Cardiac muscle cell (in vitro differentiated cells and primary cell): Measurements from ENCODE around the gene SDK2. TPM values are rescaled to one million over a fixed set of nuclear protein-coding genes. Genes with fewer than 3 reads are reported as not detected.

Source experiments
- DNase-seq, 2 donors: peaks; one replicate each; pipeline versions ENCODE4 v3.0.0 to v3.0.0-alpha.2; 2010 to 2017; ENCODE audit warnings: low read depth in 1 of 2, low spot score in 1 of 2
- H3K27ac ChIP-seq: fragments of 200-600 bp; sonication (generic); 2 replicates; pipeline ENCODE4 v1.5.1; 2016
- H3K27me3 ChIP-seq: fragments of 200-600 bp; sonication (generic); 2 replicates; pipeline ENCODE4 v1.6.0; 2016; ENCODE audit warnings: control low read depth
- H3K36me3 ChIP-seq: fragments of 200-600 bp; sonication (generic); 2 replicates; pipeline ENCODE4 v1.5.1; 2016; ENCODE audit warnings: control low read depth
- H3K4me1 ChIP-seq: fragments of 200-600 bp; sonication (generic); 2 replicates; pipeline ENCODE4 v1.8.1; 2017; ENCODE audit warnings: low read depth, mild to moderate bottlenecking, mixed run types
- H3K4me3 ChIP-seq: fragments of 200-600 bp; sonication (generic); 2 replicates; pipeline ENCODE4 v1.5.1; 2016; ENCODE audit warnings: mild to moderate bottlenecking
- H3K9me3 ChIP-seq: fragments of 200-600 bp; sonication (generic); 2 replicates; pipeline ENCODE4 v1.5.1; 2017; ENCODE audit warnings: low read depth, mild to moderate bottlenecking, control low read depth
- polyA plus RNA-seq: library from polyadenylated mRNA; unstranded; fragments of >200 nt; fragmentation: Nextera tagmentation; extraction: Ambion mirVana; gene quantifications from 2 replicates; pipeline ENCODE4 v1.2.1, GENCODE V29; 2016
- total RNA-seq: library from RNA; depleted of rRNA; stranded (reverse); fragments of >200 nt; gene quantifications from 2 replicates; pipeline ENCODE4 v1.2.3, GENCODE V29; 2016
- TF ChIP-seq, protein P1 (sequence below): IDR thresholded peaks from 2 replicates; pipeline ENCODE4 v1.5.1; 2012; ENCODE audit warnings: low read depth, mild to moderate bottlenecking, low read length

The SDK2 gene
- total and polyA plus RNA-seq, 2 experiments from 2014 or later: 11.8 to 46.8 TPM

DNA sequence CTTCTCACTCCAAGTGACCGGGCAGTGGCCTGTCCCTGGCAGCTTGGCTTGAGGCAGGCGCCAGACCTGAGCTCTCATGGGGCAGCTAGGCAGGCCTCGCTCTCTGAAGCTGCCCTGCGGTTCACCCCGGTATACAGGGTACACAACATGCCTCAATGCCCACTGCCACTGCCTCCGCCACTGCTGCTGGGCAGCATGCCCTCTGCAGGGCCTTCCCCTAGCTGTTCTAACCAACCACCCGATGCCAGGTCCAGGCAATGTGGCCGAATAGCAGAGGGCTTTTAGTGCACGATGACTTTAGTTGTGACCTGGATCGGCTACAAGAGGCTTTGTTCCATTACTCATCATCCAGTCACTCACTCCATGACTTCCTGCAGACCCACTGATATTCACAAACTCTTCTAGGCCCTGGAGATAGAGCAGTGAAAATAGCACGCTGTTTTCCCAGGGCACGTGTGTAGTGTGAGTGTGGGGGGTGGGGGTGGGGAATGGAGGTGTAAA is 352.2 kb downstream of the SDK2 start:
- Histone ChIP-seq H3K4me3 (no peak overlapping the region), H3K27ac (peak overlapping the region; percentile 66), H3K4me1 (peaks cover 17% of the 10 kb centered on the region), H3K9me3 (no peaks in the 10 kb centered on the region), H3K27me3 (no peaks in the 10 kb centered on the region), H3K36me3 (no peaks in the 10 kb centered on the region)
- DNase-seq: peak in 1 of 2 donors; percentile 45
- TF ChIP-seq, protein P1, sequence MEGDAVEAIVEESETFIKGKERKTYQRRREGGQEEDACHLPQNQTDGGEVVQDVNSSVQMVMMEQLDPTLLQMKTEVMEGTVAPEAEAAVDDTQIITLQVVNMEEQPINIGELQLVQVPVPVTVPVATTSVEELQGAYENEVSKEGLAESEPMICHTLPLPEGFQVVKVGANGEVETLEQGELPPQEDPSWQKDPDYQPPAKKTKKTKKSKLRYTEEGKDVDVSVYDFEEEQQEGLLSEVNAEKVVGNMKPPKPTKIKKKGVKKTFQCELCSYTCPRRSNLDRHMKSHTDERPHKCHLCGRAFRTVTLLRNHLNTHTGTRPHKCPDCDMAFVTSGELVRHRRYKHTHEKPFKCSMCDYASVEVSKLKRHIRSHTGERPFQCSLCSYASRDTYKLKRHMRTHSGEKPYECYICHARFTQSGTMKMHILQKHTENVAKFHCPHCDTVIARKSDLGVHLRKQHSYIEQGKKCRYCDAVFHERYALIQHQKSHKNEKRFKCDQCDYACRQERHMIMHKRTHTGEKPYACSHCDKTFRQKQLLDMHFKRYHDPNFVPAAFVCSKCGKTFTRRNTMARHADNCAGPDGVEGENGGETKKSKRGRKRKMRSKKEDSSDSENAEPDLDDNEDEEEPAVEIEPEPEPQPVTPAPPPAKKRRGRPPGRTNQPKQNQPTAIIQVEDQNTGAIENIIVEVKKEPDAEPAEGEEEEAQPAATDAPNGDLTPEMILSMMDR: no peak

DNA sequence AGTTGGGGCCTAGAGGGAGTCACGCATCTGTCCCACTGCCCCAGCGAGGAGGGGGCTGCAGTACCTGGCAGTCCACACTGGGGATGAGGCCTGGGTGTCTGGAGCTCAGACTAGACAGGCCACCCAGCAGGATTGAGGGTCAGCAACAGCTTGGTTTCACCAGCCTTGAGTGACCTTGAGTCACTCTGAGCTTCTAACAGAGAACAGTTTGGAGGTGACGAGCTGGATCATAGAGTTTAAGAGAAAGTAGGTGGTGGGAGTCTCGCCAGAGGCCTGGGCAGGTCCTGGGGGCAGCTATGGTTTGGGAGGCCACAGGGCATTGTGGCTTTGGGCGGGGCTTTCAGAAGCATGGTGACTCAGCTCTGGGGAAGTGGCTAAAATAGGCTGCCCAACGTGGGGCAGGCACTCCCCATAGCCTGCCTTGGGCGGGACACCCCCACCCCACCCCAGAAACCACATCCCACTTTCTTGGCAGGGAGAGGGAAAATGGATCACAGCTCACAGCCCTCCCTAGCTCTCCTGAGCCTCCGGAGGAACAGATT is 352.9 kb downstream of the SDK2 start:
- DNase-seq: peak in 1 of 2 donors; percentile 86
- H3K9me3 ChIP-seq: no peaks in the 10 kb centered on the region
- H3K4me3 ChIP-seq: no peak overlapping the region
- TF ChIP-seq, protein P1: no peak
- peaks cover 17% of the 10 kb centered on the region for H3K4me1 ChIP-seq
- H3K27ac ChIP-seq: peak overlapping the region; percentile 43
- H3K36me3 ChIP-seq: no peaks in the 10 kb centered on the region
- H3K27me3 ChIP-seq: no peaks in the 10 kb centered on the region

DNA sequence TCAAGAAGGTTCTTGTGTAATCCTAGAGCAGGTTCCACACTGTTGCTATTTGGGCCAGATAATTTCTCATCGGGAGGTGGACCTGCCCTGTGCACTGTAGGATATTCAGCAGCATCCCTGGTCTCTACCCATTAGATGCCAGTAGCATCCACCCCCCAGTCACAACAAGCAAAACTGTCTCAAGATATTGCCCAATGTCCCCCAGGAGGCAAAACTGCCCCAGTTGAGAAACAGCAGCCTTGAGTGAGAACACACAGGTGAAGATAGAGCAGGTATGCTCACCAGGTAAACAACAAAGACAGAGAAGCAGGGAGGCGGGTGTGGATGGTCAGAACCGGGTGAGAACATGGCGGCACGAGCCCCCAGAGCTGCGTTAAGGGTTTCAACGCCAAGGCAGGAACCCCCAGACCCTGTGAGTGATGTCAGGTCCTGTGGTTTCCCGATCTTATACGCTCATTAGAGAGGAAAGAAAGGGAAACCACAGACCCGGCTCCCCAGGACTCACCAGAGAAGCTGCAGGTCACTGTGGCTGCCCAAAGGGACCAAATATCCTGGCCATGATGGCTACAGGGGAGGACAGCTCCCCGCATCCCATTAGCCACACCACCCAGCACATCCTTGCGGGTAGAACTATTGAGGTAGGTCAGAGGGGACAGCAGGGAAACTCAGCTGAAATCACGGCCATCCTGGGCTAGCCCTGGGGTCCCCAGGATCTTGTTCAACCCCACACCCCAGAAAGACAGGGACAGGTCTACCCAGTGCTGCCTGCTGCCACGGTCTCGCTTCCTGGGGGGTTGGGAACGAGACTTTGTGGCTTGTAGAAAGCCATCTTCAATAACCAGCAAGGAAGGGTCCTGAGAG is 353.6 kb downstream of the SDK2 start:
- Histone ChIP-seq H3K9me3 (no peaks in the 10 kb centered on the region), H3K4me3 (no peak overlapping the region), H3K27ac (peak overlapping the region; percentile 43), H3K27me3 (no peaks in the 10 kb centered on the region), H3K4me1 (peaks cover 17% of the 10 kb centered on the region), H3K36me3 (no peaks in the 10 kb centered on the region)
- no peak for DNase-seq
- TF ChIP-seq, protein P1: no peak

DNA sequence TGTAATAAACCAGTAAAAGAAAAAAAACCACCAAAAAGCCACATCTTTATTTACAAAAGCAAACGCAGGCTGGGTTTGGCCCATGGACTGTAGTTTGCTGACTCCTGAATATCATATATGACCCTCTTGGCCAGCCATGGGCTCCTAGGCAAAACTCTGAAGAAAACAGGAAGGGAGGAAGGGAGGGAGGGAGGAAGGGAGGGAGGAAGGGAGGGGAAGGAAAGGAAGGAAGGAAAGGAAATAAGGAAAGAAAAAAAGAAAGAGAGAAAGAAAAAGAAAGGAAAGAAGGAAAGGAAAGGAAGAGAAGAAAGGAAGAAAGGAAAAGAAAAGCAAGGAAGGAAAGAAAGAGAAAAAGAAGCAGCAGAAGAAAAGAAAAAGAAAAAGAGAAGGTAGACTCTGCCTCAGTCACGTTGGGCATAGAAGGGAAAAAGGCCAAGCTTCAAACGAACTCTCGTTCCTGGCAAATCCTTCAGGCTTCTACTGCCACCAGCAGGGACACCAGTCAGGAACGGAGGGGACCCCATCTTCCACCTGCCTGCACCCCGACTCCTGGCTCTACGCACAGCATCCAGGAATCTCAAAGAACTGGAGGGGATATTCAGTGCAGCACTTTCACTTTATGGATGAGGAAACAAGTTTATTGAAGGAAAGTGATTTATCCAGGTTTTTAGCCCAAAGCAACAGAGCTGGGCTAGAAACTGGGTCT is 354.5 kb downstream of the SDK2 start:
- DNase-seq: no peak
- H3K4me1 ChIP-seq: peaks cover 17% of the 10 kb centered on the region
- no peaks in the 10 kb centered on the region for H3K9me3 ChIP-seq
- H3K27ac ChIP-seq: no peak overlapping the region
- TF ChIP-seq, protein P1: no peak
- no peaks in the 10 kb centered on the region for H3K36me3 ChIP-seq
- no peaks in the 10 kb centered on the region for H3K27me3 ChIP-seq
- H3K4me3 ChIP-seq: no peak overlapping the region

DNA sequence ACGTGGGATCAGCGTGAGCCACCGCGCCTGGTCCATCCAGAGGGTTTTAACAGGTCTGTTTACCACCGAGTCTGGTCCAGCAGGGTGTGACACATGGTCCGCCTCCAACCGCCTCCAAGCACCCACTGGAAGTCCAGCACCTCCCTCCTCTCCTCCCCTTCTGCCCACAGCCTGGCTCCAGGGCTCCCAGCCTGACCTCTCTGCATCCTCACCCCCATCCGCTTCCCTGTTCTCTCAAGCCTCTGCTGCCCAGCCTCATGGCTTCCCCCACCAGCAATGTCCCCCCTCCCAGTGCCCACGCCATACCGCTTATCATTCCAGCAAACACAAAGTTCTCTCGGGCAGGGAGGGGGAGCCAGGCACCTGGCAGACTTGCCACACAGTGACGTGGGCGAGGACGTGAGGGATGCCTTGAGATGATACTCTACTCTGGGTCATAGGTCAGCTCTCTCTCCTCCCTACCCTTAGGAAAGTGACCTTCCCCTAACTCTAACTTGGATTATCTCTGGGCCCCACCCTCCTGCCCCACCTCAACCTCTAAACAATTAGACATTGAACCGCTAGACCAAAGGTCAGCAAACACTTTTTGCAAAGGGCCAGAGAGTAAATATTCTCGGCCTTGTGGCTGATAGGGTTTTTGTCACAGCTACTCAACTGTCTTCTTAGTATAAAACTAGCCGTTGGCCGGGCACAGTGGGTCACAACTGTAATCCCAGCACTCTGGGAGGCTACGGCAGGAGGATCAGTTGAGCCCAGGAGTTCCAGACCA is 355.5 kb downstream of the SDK2 start:
- H3K27me3 ChIP-seq: no peaks in the 10 kb centered on the region
- H3K4me1 ChIP-seq: peaks cover 23% of the 10 kb centered on the region
- no peak overlapping the region for H3K4me3 ChIP-seq
- no peak for DNase-seq
- TF ChIP-seq, protein P1: no peak
- no peaks in the 10 kb centered on the region for H3K9me3 ChIP-seq
- H3K27ac ChIP-seq: no peak overlapping the region
- no peaks in the 10 kb centered on the region for H3K36me3 ChIP-seq
